ENCODE measurements around the gene ZNF672. TPM values are rescaled to one million over a fixed set of nuclear protein-coding genes. Genes with fewer than 3 reads are reported as not detected.

Gene ZNF672
- total and polyA plus RNA-seq, 8 donors, result 16.2 to 35.5 (median 20.1) TPM

- no peak overlapping the region for H3K4me3 ChIP-seq
- peaks cover 0 to 13% of the 10 kb centered on the region in 2 donors for H3K27me3 ChIP-seq
- no peak for DNase-seq
- H3K9me3 ChIP-seq, result no peaks in the 10 kb centered on the region
- intact Hi-C loops (cut with DNase I), result no loop called here
- no peaks in the 10 kb centered on the region for H3K4me1 ChIP-seq
- no peak overlapping the region for H3K27ac ChIP-seq
- no peak for TF ChIP-seq CTCF (IDR thresholded peaks at IDR 0.05)
- ATAC-seq, result no peak
- H3K36me3 ChIP-seq, result no peaks in the 10 kb centered on the region
These were observed 56.8 kb downstream of the ZNF672 start for GRCh38 chr1:248894837-248895236.

DNA sequence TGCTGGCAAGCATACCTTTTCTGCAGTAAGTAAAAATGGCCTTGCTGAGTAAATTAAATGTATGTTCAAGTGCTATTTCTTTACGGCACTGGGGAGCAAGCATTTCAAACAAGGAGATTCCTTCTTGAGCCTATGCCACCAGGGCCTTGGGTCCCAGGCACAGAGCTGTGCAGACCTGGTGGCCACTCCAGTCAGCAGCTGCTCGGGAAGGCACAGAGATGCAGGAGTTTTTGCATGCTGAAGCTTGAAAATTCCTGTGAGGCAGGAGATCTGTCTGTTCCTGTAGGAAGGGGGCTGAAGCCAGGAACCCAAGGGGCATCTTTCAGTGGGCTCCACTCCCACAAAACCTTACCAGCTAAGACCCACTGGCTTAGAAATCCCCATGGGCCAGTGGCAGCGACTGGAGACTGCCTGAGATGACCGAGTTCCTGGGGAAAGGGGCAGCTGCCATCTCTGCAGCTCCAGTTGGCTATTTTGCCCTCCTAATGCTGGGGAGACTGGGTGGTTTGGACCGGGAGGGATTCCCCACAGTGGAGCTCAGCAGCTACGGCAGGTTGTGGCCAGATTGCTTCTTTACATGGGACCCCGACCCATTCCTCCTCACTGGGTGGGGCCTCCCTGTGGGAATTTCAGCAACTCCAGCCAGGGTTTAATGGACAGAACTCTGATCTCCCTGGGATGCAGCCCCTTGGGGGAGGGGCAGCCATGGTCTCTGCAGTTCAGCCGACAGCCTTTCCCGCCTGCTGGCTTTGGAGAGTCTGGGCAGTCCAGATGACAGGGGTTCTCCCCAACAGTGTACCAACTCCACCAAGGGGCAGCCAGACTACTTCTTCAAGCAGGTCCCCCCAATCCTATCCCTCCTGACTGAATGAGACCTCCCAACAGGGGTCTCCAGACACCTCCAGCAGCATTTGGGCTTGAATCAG lies 59.7 kb downstream of the ZNF672 start:
- TF ChIP-seq CTCF (IDR thresholded peaks at IDR 0.05), result no peak
- DNase-seq (no peak), ATAC-seq (no peak)
- Histone ChIP-seq H3K36me3 (no peaks in the 10 kb centered on the region), H3K27ac (no peak overlapping the region), H3K4me3 (no peak overlapping the region), H3K9me3 (no peaks in the 10 kb centered on the region), H3K4me1 (no peaks in the 10 kb centered on the region), H3K27me3 (peaks cover 0 to 17% of the 10 kb centered on the region in 2 donors)
- intact Hi-C loops (cut with DNase I), result no loop called here

Small RNAs within 50 kb of the gene (microRNA-seq; reads per million reads assigned to microRNA genes)
- gene MIR3124, result 0.67 to 0.96 reads per million in 2 donors

Other genes starting within 250 kb of the ZNF672 start
- gene OR2T10, start 240.5 kb upstream of the ZNF672 start, total RNA-seq, result not detected
- gene OR2T10, start 240.5 kb upstream of the ZNF672 start, polyA plus RNA-seq (ENCODE audit: insufficient read length in 6 of 6), result not detected
- not detected for gene OR2T11, start 203.1 kb upstream of the ZNF672 start, total RNA-seq
- gene OR2T11, start 203.1 kb upstream of the ZNF672 start, polyA plus RNA-seq (ENCODE audit: insufficient read length in 6 of 6), result under 1 TPM in 1 of 6 donors, not detected in 5; 0.04 TPM
- not detected for gene OR2T35, start 192.9 kb upstream of the ZNF672 start, total RNA-seq
- gene OR2T35, start 192.9 kb upstream of the ZNF672 start, polyA plus RNA-seq (ENCODE audit: insufficient read length in 6 of 6), result not detected
- not detected for gene OR2T27, start 182.7 kb upstream of the ZNF672 start, total RNA-seq
- gene OR2T27, start 182.7 kb upstream of the ZNF672 start, polyA plus RNA-seq (ENCODE audit: insufficient read length in 6 of 6), result not detected
- gene OR14I1, start 135.5 kb upstream of the ZNF672 start, total RNA-seq, result not detected
- not detected for gene OR14I1, start 135.5 kb upstream of the ZNF672 start, polyA plus RNA-seq (ENCODE audit: insufficient read length in 6 of 6)
- gene LYPD8, start 82.5 kb upstream of the ZNF672 start, total RNA-seq, result not detected
- not detected for gene LYPD8, start 82.5 kb upstream of the ZNF672 start, polyA plus RNA-seq (ENCODE audit: insufficient read length in 6 of 6)
- 10 to 100 TPM; 24.0 to 26.5 TPM for gene SH3BP5L, start 12.3 kb upstream of the ZNF672 start, total RNA-seq
- gene SH3BP5L, start 12.3 kb upstream of the ZNF672 start, polyA plus RNA-seq (ENCODE audit: insufficient read length in 6 of 6), result 10 to 100 TPM; 23.0 to 25.8 (median 23.5) TPM
- gene ZNF692, start 20.9 kb downstream of the ZNF672 start, total RNA-seq, result 10 to 100 TPM; 31.9 to 44.6 TPM
- gene ZNF692, start 20.9 kb downstream of the ZNF672 start, polyA plus RNA-seq (ENCODE audit: insufficient read length in 6 of 6), result 10 to 100 TPM; 41.6 to 66.6 (median 59.3) TPM
- gene PGBD2, start 68.0 kb downstream of the ZNF672 start, total RNA-seq, result 10 to 100 TPM in 1 of 2 donors, 1 to 10 TPM in 1; 7.0 to 10.2 TPM
- gene PGBD2, start 68.0 kb downstream of the ZNF672 start, polyA plus RNA-seq (ENCODE audit: insufficient read length in 6 of 6), result 10 to 100 TPM; 11.0 to 12.7 (median 12.3) TPM

Data from left lung (tissue), 10 donors.